GM18868 (cell line): ENCODE results near the gene EBPL.
"Not testable (repeated sequence)": the region's sequence is repeated elsewhere in the genome, so short reads cannot be mapped to it uniquely, and the experiment has no call there.

Source experiments
- ATAC-seq: cut with Tn5 transposase; IDR thresholded peaks from one replicate; pipeline ENCODE4 v1.9.1; 2021; ENCODE audit warnings: mild to moderate bottlenecking, moderate library complexity; ENCODE audit not compliant: unreplicated experiment

Gene EBPL

DNA sequence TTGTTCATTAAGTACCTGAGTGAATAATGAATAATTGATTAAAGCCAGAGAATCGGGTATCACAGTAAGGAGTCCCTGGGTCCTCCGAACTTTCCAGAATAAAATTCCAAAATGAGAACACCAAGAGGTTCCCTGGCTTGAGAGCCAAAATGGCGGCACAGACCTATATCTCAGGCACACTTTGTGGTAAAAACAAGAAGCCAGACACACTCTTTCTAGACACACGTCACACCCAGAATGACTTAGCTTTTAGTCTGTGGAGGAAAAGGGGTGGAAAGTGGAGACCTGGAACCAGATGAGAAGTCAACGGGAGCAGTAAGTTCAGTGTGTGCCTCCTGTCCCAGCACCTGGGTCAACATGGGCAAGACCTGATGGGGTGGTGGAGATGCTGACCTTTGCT is 54.6 kb downstream of the EBPL start:
- ATAC-seq, result no peak

DNA sequence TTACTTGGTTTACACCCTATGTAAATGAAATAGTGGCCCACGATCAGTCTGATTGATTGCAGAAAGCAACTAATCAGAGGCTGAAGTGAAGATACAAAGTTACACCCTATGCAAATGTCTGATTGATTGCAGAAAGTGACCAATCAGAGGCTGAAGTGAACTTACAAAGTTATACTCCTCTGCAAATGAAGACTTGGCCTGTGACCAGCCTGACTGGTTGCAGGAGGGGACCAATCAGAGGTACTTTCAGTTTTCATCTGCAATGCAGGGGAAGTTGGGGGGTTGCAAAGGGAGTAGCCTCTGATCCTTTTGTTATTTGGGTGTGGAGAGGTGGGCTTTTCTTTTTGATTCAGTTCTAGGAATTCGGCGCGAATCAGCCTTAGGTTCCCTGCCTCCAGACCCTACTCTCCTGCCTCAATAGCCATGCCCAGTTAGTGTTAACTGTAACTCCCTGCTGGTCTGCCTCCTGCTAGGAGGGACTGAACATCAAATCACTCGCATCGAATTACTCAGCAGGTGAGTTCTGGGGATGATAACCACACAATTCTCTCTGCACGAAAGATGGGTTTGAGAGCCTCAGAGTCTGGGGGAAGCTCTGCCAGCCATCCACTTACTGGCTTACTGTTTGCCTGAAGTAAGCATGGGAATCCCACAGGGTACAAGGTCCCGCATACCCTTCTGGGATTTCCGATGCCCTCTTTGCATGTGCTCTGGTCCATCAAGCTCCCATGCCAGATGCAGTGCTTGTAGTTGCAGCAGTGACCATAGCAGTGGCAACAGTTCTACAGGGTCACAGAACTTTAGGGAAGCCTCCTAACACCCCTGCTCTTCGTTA is 55.5 kb downstream of the EBPL start:
- no peak for ATAC-seq

DNA sequence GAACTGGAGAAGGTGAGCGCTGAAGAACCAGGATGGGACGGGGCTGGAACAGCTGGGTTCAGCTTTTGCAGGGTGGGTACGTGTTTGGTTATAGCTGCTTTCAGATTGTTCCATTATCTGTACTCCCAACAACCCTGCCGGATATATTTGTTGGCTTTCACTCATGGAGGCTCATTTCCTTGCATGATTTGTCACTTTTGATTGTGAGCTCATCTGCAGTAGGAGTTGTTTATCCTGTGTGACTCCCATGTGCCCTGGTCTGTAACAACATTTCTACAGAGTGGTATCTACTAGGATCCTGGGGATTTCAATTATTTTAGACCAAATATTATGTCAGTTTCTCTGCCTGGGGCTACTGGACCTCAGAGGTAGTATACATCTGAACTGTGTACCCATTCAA is 57.6 kb downstream of the EBPL start:
- ATAC-seq, result no peak

DNA sequence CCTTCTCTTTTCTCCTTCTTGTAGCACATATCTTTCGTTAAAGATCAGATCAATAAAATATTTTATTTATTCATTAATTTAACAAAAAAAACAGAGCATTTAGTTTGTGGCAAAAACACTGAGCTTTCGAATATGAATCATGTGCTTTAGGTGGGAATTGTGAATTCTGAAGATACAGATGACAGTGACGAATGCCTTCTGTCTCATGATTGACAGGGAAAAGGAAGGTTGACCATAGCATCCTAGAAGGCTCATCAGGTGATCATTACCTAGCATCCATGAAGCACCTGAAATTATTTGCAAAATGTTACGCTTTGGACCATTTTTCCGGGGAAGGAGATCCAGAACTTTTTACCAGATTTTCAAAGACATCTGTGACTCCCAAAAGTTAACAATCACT is 59.1 kb downstream of the EBPL start:
- no peak for ATAC-seq

DNA sequence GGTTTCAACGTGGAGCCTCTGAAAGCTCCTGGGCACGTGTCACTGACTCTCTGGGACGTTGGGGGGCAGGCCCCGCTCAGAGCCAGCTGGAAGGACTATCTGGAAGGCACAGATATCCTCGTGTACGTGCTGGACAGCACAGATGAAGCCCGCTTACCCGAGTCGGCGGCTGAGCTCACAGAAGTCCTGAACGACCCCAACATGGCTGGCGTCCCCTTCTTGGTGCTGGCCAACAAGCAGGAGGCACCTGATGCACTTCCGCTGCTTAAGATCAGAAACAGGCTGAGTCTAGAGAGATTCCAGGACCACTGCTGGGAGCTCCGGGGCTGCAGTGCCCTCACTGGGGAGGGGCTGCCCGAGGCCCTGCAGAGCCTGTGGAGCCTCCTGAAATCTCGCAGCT is 60.7 kb downstream of the EBPL start:
- ATAC-seq, result no peak

DNA sequence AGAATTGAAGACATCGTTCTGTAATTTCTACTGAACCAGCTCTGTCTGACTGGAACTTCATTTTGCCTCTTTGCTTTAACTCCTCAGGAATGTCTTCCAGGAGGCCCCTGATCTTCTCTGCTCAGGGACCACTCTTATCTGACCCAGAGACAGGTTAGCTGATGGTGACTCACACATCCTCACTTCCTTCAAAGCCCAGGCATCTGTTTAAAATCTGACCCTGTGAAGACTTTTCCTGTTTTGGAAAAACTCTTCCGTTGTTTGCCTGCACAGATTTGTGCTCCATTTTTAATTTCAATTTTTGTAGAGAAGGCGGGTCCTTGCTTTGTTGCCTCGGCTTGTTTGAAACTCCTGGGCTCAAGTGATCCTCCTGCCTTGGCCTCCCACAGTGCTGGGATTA is 61.3 kb downstream of the EBPL start:
- no peak for ATAC-seq

DNA sequence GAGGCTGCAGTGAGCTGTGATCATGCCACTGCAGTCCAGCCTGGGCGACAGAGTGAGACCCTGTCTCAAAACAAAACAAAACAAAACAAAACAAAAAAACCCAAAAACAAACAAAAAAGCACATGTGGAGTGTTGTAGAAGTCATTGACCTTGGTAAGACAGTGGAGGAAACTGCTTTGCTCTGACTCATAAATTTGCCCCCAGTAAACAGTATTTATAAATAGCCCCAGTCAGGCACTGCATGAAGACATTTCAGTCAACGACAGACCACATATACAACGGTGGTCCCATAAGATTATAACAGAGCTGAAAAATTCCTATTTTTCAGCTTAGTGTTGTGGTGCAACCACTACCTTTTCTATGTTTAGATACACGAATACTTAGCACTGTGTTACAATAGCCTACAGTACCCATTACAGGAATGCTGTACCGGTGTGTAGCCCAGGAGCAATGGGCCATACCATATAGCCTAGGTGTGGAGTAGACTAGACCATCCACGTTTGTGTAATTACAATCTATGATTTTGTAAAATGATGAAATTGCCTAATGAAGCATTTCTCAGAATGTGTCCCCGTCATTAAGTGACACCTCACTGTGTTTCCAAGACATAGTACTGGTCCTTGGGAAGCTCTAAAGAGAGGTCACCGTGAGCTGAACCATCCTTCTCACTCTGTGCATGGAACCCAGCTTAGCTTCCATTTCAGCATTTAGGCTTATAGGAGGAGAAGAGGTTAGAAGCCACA is 61.9 kb downstream of the EBPL start:
- no peak for ATAC-seq

DNA sequence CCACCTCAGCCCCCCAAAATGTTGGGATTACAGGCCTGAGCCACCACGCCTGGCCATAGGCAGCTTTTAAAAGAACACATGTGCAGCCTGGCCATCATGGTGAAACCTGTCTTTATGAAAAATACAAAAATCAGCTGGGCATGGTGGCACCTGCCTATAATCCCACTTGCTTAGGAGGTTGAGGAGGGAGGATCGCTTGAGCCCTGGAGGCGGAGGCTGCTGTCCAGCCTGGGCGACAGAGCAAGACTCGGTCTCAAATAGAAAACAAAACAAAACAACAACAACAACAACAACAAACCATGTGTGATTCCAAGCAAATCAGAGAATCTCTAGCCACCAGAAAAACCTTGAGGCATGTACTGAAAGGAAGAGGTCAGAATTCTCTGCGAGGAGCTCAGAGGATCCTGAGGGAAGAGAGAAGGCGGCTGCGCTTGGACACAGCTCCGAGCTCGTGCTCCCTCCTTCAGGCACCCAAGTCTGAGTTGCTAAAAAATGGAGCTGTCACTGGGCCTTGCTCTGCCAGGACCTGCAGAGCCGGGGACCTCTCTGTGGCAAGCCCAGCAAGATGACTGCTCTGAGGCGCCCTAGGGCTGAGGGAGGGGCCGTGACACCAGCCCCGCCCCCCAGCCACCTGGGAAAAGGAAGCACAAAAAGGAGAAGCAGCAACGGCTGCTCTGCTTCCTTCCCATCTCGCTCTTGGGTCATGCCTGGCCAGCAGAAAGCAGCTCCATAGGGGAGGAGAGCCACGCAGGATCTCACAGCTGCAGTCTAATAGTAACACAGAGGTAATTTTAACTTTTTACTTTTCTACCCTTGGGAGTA is 63.2 kb downstream of the EBPL start, which contains the start of gene ARL11:
Gene ARL11, plus strand, starts transcription at position 677 of the 822 bp plus-strand sequence. CDS start 1,941 bp downstream, outside the sequence.
- ATAC-seq, result peak; percentile 93

DNA sequence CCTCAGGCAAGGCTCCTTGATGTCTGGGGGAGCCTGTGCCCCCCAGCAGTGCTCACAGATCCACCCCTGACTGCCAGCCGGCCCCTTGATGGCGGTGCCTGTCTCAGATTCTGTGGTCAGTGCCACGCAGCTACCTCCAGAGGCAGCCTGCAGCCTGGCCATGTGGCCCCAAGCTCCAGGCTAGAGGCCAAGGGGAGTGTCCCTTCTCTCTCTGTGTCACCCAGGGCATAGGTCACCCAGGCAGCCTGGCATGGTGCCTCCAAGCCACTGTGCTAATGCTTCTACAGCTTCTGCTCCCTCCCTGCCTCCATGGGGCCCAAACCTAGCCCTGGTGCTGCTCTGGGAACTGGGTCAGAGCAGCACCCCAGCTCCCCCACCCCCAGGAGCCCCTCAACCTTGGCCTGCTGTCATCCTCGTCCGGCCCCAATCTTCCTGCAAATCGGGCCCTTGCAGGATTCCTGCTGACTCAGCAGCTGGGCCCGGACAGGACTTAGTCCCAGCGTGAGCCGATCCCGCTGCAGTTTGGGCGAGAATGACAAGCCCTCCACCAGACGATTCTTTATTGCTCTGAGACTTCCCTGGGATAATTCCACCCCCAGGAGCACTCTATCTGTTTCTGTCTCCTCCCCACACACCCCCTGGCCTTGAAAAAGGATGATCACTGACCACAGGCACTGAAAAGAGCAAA is 65.8 kb downstream of the EBPL start:
- no peak for ATAC-seq

DNA sequence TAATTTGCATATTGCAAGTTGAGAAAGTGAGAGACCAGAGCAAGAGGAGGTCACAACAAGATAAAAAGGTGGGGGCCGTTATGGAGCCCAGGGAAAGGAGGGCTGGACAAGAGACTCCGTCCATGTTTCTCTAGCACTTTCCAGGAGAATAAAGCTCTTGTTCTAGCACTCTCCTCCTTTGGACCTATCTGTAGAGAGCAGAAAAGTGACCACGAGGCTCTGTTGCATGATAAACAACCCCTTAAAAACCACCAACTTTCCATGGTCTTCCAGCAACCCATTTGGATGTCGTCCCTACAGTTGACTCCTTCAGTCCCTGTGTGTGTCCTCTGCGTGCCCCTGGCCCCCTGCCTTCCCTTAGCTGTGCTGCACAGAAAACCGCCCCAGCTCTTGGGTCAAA is 67.1 kb downstream of the EBPL start:
- no peak for ATAC-seq

DNA sequence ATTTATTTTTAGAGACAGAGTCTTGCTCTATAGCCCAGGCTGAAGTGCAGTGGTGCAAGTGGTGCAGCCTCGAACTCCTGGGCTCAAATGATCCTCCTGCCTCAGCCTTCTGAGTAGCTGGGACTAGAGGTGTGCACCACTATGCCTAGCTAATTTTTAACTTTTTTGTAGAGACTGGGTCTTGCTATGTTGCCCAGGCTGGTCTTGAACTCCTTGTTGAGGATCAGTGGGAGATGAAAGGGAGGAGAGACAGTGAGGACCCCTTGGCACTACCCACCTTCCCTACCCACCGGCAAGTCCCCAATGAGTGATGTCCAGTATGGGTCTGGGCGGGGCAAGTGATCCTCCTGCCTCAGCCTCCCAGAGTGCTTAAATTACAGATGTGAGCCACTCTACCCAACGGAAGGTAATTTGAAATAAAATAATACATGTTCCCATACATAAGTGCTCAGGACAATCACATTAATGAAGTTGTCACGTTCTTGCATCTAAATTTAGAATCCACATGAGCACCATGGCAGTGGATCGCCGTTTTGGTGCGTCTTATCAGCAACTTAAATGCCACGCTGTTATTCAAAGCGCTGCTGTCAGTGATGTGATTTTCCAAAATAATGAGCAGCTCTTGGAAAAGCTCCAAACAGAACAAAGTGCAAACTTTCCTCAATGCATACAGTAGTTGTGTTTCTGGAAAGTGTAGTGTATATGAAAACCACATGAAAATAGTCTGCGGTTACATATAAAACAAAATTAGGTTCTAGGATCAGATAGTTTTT is 68.9 kb downstream of the EBPL start:
- no peak for ATAC-seq

DNA sequence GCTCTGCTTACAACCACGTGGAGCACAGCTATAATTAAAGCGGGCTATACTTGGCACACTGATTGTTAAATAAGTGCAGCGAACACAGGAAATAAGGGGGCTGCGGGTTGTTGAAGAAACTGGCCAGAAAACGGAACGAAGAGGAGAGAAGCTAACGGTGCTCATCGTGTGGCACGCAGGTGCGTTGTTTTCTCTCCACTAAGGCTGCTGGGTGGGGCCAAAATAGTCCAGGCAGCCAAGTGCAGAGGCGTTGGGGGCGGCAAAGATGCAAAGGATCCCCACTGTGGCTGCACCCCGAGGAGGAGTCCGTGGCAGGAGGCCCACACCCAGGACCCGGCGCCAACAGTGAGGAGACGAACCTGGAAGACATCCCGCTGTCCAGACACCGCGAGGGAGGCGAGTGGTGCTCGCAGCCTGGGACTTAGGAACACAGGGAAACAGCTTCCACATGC is 71.1 kb downstream of the EBPL start:
- peak; percentile 91 for ATAC-seq

DNA sequence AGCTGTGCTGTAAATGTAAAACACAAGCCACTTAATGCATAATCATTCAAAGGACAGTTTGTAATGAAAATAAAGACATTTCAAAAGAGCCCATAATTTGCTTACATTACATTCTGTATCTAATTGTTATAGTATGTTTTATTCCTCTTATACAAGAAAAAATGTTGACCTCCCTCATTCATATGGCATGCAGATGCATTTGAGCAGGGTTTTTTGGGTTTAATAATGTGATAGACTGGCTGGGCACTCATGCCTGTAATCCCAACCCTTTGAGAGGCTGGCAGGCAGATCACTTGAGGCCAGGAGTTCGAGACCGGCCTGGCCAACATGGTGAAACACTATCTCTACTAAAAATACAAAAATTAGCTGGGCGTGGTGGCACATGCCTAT is 74.6 kb downstream of the EBPL start:
- no peak for ATAC-seq

DNA sequence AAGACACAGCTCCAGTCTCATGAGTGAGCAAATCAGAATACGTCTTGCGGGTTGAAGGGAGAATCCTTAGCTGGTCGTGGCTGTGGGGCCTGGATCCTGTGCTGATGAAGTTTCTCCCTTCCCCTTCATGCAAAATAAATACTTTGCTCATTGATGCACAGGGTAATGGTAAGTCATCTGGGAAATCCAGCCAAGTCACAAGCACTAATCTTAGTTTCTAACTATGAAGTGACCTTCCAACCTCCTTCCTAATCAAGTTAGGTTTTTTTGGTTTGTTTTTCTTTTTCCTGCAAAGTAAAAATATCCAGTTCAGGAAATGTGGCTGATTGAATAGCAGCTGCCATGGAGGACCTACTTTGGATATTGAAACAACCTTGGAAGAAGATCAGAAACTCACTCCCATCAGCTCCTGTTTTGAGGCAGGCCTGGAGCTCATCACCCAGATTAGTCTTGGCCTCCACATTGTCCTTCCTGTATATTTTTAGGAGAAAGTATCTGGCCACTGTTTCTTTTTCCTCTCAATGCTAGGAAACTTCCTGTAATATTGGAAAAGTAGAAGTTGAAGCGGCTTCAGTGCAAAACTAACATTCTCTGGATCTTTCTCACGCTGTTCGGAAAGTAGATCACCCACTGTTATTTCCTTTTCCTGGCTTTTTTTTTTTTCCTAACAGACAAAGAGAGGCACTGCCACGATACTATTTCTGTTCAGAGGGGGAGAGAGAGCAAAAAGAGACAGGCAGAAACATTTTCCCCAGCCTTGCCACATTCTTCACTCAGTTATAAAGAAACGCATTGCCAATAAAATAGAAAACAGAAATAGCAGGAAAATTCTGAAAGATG is 75.2 kb downstream of the EBPL start:
- no peak for ATAC-seq

DNA sequence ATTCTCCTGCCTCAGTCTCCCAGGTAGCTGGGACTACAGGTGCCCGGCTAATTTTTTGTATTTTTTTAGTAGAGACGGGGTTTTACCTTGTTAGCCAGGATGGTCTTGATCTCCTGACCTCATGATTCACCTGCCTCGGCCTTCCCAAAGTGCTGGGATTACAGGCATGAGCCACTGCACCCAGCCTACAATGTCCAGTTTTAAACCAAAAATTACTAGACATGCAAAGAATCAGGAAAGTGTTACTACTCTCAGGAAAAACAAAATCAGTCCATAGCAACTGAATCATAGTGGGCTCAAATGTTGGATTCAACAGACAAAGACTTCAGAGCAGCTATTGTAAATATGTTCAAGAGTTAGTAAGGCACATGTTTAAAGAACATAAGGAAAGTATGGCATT is 79.2 kb downstream of the EBPL start:
- ATAC-seq, result not testable (repeated sequence)
